Measurements from ENCODE around the gene GDF10. TPM values are rescaled to one million over a fixed set of nuclear protein-coding genes. Genes with fewer than 3 reads are reported as not detected.

GDF10 gene
- total and polyA plus RNA-seq, 10 of the 15 experiments (the other 5 are each of a cell fraction or from before 2014, with no cell fraction given): not detected

- TF ChIP-seq PRDM15 (CRISPR knock-in tag; IDR thresholded peaks at IDR 0.05) (no peak), ATF3 (IDR thresholded peaks at IDR 0.05; ENCODE audit: borderline replicate concordance, extremely low read depth, low read depth, low read length) (no peak), NBN (IDR thresholded peaks at IDR 0.05) (no peak), CREM (IDR thresholded peaks at IDR 0.05; ENCODE audit: low read depth) (no peak), ZZZ3 (IDR thresholded peaks at IDR 0.05; ENCODE audit: control insufficient read depth, insufficient read length, low read depth) (no peak), ASH2L (IDR thresholded peaks at IDR 0.05; ENCODE audit: borderline replicate concordance, low read depth) (no peak), SIN3A (IDR thresholded peaks at IDR 0.05; ENCODE audit: low read depth, low read length) (no peak), E2F8 (IDR thresholded peaks at IDR 0.05; ENCODE audit: low read depth, partially characterized antibody) (no peak), EED (IDR thresholded peaks at IDR 0.05; ENCODE audit: low read depth) (no peak), SMARCA5 (IDR thresholded peaks at IDR 0.05) (no peak), ETV6 (conservative IDR thresholded peaks at IDR 0.05 in 1 of 2, IDR thresholded peaks at IDR 0.05 in 1 of 2; ENCODE audit: borderline replicate concordance in 1 of 2, low read depth in 1 of 2) (no peak), POLR2AphosphoS2 (IDR thresholded peaks at IDR 0.05; ENCODE audit: low read depth, low read length) (no peak)
These were observed 54.9 kb downstream of the GDF10 start (continued) for GRCh38 chr10:47354900-47355299.
